GM19043 (cell line): ENCODE results near the gene FASN.

Source experiments
- ATAC-seq: cut with Tn5 transposase; IDR thresholded peaks from one replicate; pipeline ENCODE4 v1.9.1; 2021; ENCODE audit warnings: low read depth; ENCODE audit not compliant: unreplicated experiment

FASN gene

GRCh38 chr17:82089723-82090548 is 8.1 kb downstream of the FASN start:
- no peak for ATAC-seq

GRCh38 chr17:82088838-82089722 is 9.0 kb downstream of the FASN start:
- no peak for ATAC-seq

- ATAC-seq = no peak
Observed at GRCh38 chr17:82087961-82088837, 9.8 kb downstream of the FASN start.

GRCh38 chr17:82086941-82087906 is 10.8 kb downstream of the FASN start:
- ATAC-seq = no peak

GRCh38 chr17:82085931-82086764 is 11.9 kb downstream of the FASN start:
- ATAC-seq = no peak

- no peak for ATAC-seq
Observed at GRCh38 chr17:82085031-82085861, 12.8 kb downstream of the FASN start.

- no peak for ATAC-seq
Observed at GRCh38 chr17:82084373-82085030, 13.5 kb downstream of the FASN start.

GRCh38 chr17:82083533-82084359 is 14.3 kb downstream of the FASN start:
- ATAC-seq = no peak

GRCh38 chr17:82083009-82083408 is 15.0 kb downstream of the FASN start:
- ATAC-seq = no peak

GRCh38 chr17:82082456-82082855 is 15.6 kb downstream of the FASN start:
- ATAC-seq = no peak

- ATAC-seq = no peak
Observed at GRCh38 chr17:82081966-82082365, 16.1 kb downstream of the FASN start.

- no peak for ATAC-seq
Observed at GRCh38 chr17:82081546-82081945, 16.5 kb downstream of the FASN start.

GRCh38 chr17:82080789-82081464 is 17.1 kb downstream of the FASN start:
- ATAC-seq = no peak

GRCh38 chr17:82080048-82080788 is 17.8 kb downstream of the FASN start:
- no peak for ATAC-seq

- ATAC-seq = no peak
Observed at GRCh38 chr17:82079001-82079677, 18.9 kb downstream of the FASN start.
